Neuronal stem cell (in vitro differentiated cells): ENCODE measurements around the gene SSB.

Experiments used
- DNase-seq: peaks from one replicate; pipeline ENCODE4 v3.0.0-alpha.2; 2013; ENCODE audit warnings: low spot score
- H2AFZ ChIP-seq: one replicate; pipeline ENCODE4 v1.6.1; 2013; ENCODE audit warnings: mild to moderate bottlenecking, low read length, inconsistent platforms
- H2AK5ac ChIP-seq: 2 replicates; pipeline ENCODE4 v1.6.1; 2013; ENCODE audit warnings: low read depth, mild to moderate bottlenecking, inconsistent platforms, low read length, moderate library complexity, mixed read lengths
- H2BK120ac ChIP-seq: 2 replicates; pipeline ENCODE4 v1.6.1; 2013; ENCODE audit warnings: low read depth, mild to moderate bottlenecking, inconsistent platforms, low read length, moderate library complexity, mixed read lengths
- H2BK12ac ChIP-seq: one replicate; pipeline ENCODE4 v1.6.1; 2013; ENCODE audit warnings: low read length, inconsistent platforms
- H2BK15ac ChIP-seq: 2 replicates; pipeline ENCODE4 v1.6.1; 2013; ENCODE audit warnings: mild to moderate bottlenecking, low read length, inconsistent platforms, mixed read lengths
- H2BK5ac ChIP-seq: one replicate; pipeline ENCODE4 v1.6.1; 2013; ENCODE audit warnings: inconsistent platforms, mild to moderate bottlenecking, low read length, moderate library complexity
- H3K14ac ChIP-seq: one replicate; pipeline ENCODE4 v1.6.1; 2013; ENCODE audit warnings: low read length, inconsistent platforms
- H3K18ac ChIP-seq: 2 replicates; pipeline ENCODE4 v1.6.1; 2013; ENCODE audit warnings: low read length, inconsistent platforms
- H3K23ac ChIP-seq: 2 replicates; pipeline ENCODE4 v1.6.1; 2013; ENCODE audit warnings: low read depth, mild to moderate bottlenecking, mixed read lengths, low read length, inconsistent platforms; ENCODE audit not compliant: poor library complexity
- H3K27ac ChIP-seq: replicated peaks from 3 replicates; pipeline ENCODE4 v1.5.1; 2013; ENCODE audit warnings: low read length, inconsistent platforms
- H3K27me3 ChIP-seq, 3 experiments: 2 replicates each; pipeline ENCODE4 v1.6.1; 2013; ENCODE audit warnings: low read length in 3 of 3, mild to moderate bottlenecking in 2 of 3, inconsistent platforms in 1 of 3, low read depth in 1 of 3, mixed read lengths in 1 of 3, moderate library complexity in 1 of 3; ENCODE audit not compliant: control insufficient read depth in 3 of 3, insufficient read depth in 3 of 3
- H3K36me3 ChIP-seq, 2 donors: replicated peaks in 1 of 2; 2 replicates each; pipeline ENCODE4 v1.6.1; 2013; ENCODE audit warnings: low read length in 2 of 2; ENCODE audit not compliant: control insufficient read depth in 2 of 2, insufficient read depth in 2 of 2
- H3K4ac ChIP-seq: 2 replicates; pipeline ENCODE4 v1.6.1; 2013; ENCODE audit warnings: inconsistent platforms, mild to moderate bottlenecking, low read length, moderate library complexity
- H3K4me1 ChIP-seq, 2 donors: 1 replicate in 1 of 2; 2 replicates in 1 of 2; pipeline ENCODE4 v1.6.1; 2013; ENCODE audit warnings: low read length in 2 of 2, low read depth in 1 of 2; ENCODE audit not compliant: control insufficient read depth in 2 of 2, insufficient read depth in 1 of 2
- H3K4me2 ChIP-seq: one replicate; pipeline ENCODE4 v1.6.1; 2013; ENCODE audit warnings: mild to moderate bottlenecking, low read length, inconsistent platforms; ENCODE audit not compliant: insufficient read depth, poor library complexity, severe bottlenecking
- H3K4me3 ChIP-seq, 2 donors: 2 replicates each; pipeline ENCODE4 v1.5.1; 2013; ENCODE audit warnings: low read length in 2 of 2, mild to moderate bottlenecking in 2 of 2, inconsistent platforms in 1 of 2, moderate library complexity in 1 of 2
- H3K79me1 ChIP-seq: one replicate; pipeline ENCODE4 v1.6.1; 2013; ENCODE audit warnings: low read depth, mild to moderate bottlenecking, inconsistent platforms, low read length, moderate library complexity
- H3K9ac ChIP-seq: one replicate; pipeline ENCODE4 v1.6.1; 2013; ENCODE audit warnings: mild to moderate bottlenecking, low read depth, low read length, inconsistent platforms; ENCODE audit not compliant: poor library complexity
- H3K9me3 ChIP-seq, 2 donors: replicated peaks in 1 of 2; 2 replicates each; pipeline versions ENCODE3 to v1.6.1; 2013; ENCODE audit warnings: low read length in 2 of 2, mild to moderate bottlenecking in 2 of 2, inconsistent platforms in 1 of 2, low read depth in 1 of 2, mixed read lengths in 1 of 2, moderate library complexity in 1 of 2; ENCODE audit not compliant: control insufficient read depth in 2 of 2, insufficient read depth in 1 of 2
- H4K8ac ChIP-seq: one replicate; pipeline ENCODE4 v1.6.1; 2013; ENCODE audit warnings: low read depth, mild to moderate bottlenecking, inconsistent platforms, low read length, moderate library complexity
- H4K91ac ChIP-seq: one replicate; pipeline ENCODE4 v1.6.1; 2013; ENCODE audit warnings: low read length, low read depth, mild to moderate bottlenecking, inconsistent platforms; ENCODE audit not compliant: poor library complexity
- WGBS, 2 donors: extraction: QIAGEN DNeasy Blood & Tissue Kit; methylation state at CpG; one replicate each; pipeline ENCODE4 v1.1.7; 2013; ENCODE audit warnings: missing lambda C conversion rate in 2 of 2, mixed read lengths in 1 of 2; ENCODE audit not compliant: insufficient read length in 2 of 2, insufficient replicate concordance in 1 of 2; ENCODE audit errors: extremely low coverage in 2 of 2; 5-methylcytosine and 5-hydroxymethylcytosine counted together

Gene SSB

DNA sequence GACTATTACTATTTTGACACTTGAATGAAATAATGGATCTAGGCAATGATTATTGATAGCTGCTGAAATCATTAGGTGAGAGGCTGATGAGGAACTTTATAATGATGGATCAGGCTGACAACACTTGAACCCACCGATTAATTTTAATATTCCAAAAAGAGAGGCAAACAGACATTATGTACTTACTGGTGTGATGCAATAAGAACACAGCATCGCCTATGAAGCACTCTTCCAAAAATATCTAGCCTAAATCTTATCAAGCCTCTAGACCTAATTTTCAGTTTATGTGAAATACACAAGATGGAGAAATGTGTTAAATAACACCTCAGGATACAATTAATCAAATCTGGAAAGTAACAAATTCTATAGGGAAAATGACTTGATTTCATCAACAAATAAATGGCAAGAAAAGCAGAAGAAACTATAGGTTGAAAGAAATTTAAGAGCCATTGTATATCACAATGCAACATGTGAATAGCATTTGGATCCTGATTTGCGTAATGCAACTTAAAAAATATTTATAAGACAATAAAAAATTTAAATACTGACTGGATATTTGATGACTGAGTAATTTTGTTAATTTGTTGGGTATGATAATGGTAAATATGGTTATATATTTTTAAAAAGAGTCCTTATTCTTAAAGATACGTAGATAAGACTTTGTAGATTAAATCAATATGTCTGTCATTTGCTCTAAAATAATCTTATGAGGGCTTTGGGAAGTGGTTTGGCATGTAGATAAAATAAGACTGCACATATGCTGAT lies 17.2 kb upstream of the SSB start:
- Histone ChIP-seq H3K9me3 (no peaks in the 10 kb centered on the region), H2BK12ac (no peak overlapping the region), H2AFZ (no peak overlapping the region), H3K4ac (no peak overlapping the region), H3K27ac (no peak overlapping the region), H4K8ac (no peak overlapping the region), H3K9ac (no peak overlapping the region), H2BK5ac (no peak overlapping the region), H3K18ac (no peak overlapping the region), H3K79me1 (no peaks in the 10 kb centered on the region), H3K4me1 (no peaks in the 10 kb centered on the region), H3K36me3 (peaks cover 0 to 9% of the 10 kb centered on the region in 2 donors), H4K91ac (no peak overlapping the region), H3K14ac (no peak overlapping the region), H2BK15ac (no peak overlapping the region), H3K4me3 (no peak overlapping the region), H2AK5ac (no peak overlapping the region), H3K4me2 (no peak overlapping the region), H3K23ac (no peak overlapping the region), H3K27me3 (no peaks in the 10 kb centered on the region), H2BK120ac (no peak overlapping the region)
- no peak for DNase-seq
- no CpG with 5 or more reads among the region's 4 CpGs for WGBS, 2 donors

- no peak overlapping the region for H3K4me3 ChIP-seq
- no peaks in the 10 kb centered on the region for H3K27me3 ChIP-seq
- H4K91ac ChIP-seq = no peak overlapping the region
- H2BK15ac ChIP-seq = no peak overlapping the region
- no peak overlapping the region for H2BK12ac ChIP-seq
- no CpG with 5 or more reads among the region's 1 CpG for WGBS, 2 donors
- no peak overlapping the region for H3K27ac ChIP-seq
- H3K4me1 ChIP-seq = no peaks in the 10 kb centered on the region
- H3K9ac ChIP-seq = no peak overlapping the region
- H2AK5ac ChIP-seq = no peak overlapping the region
- H4K8ac ChIP-seq = no peak overlapping the region
- DNase-seq = no peak
- no peaks in the 10 kb centered on the region for H3K9me3 ChIP-seq
- no peak overlapping the region for H2AFZ ChIP-seq
- H3K23ac ChIP-seq = no peak overlapping the region
- H3K36me3 ChIP-seq = peaks cover 0 to 7% of the 10 kb centered on the region in 2 donors
- no peak overlapping the region for H3K4ac ChIP-seq
- H3K79me1 ChIP-seq = no peaks in the 10 kb centered on the region
- no peak overlapping the region for H3K14ac ChIP-seq
- no peak overlapping the region for H2BK120ac ChIP-seq
- H3K18ac ChIP-seq = no peak overlapping the region
- H3K4me2 ChIP-seq = no peak overlapping the region
- H2BK5ac ChIP-seq = no peak overlapping the region
Measured at GRCh38 chr2:169782513-169782912, 16.2 kb upstream of the SSB start.

DNA sequence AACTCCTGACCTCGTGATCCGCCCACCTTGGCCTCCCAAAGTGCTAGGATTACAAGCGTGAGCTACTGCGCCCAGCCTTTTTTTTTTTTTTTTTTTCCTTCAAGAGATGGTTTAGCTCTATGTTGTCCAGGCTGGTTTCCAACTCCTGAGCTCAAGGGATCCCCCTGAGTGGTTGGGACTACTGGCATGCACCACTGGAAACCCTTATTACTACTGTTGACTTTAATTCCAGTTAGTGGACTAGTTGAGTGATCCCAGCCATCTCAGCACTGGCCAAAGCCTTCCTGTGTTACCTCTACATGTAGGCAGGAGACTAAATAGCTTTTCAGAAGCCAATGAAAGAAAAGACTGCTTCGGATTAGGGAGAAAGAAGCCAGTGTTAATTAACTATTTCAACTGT lies 8.1 kb upstream of the SSB start:
- Histone ChIP-seq H3K79me1 (no peaks in the 10 kb centered on the region), H2AK5ac (no peak overlapping the region), H3K9ac (no peak overlapping the region), H3K4ac (no peak overlapping the region), H2BK5ac (no peak overlapping the region), H3K4me2 (no peak overlapping the region), H3K4me1 (no peaks in the 10 kb centered on the region), H3K27ac (no peak overlapping the region), H3K18ac (no peak overlapping the region), H2AFZ (no peak overlapping the region), H3K23ac (no peak overlapping the region), H2BK15ac (no peak overlapping the region), H3K36me3 (peaks cover 3 to 13% of the 10 kb centered on the region in 2 donors), H2BK120ac (no peak overlapping the region), H3K4me3 (no peak overlapping the region), H3K27me3 (no peaks in the 10 kb centered on the region), H4K8ac (no peak overlapping the region), H2BK12ac (no peak overlapping the region), H3K9me3 (no peaks in the 10 kb centered on the region), H3K14ac (no peak overlapping the region), H4K91ac (no peak overlapping the region)
- no CpG with 5 or more reads among the region's 5 CpGs for WGBS, 2 donors
- no peak for DNase-seq

DNA sequence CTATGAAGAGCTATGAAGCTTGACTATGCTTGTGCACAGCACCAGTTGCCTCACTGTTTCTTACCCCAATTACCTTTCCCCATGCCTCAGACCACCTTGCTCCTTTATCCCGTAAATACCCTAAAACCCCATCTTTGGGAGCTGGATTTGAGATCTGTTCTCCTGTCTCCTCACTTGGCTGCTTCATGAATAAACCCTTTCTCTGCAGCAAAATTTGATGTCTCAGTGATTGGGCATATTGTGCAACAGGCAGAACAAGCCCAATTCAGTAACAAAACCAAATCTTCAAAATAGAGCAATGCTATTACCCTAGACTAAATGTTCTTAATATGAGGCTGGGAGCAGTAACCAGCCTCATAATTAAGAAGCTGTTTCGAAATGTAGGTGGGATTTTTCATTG lies 3.5 kb upstream of the SSB start:
- Histone ChIP-seq H3K27ac (no peak overlapping the region), H3K79me1 (no peaks in the 10 kb centered on the region), H2AK5ac (no peak overlapping the region), H3K4ac (no peak overlapping the region), H2BK12ac (no peak overlapping the region), H4K91ac (no peak overlapping the region), H3K18ac (no peak overlapping the region), H3K27me3 (no peaks in the 10 kb centered on the region), H3K4me2 (no peak overlapping the region), H3K9me3 (no peaks in the 10 kb centered on the region), H3K4me1 (peaks cover 0 to 3% of the 10 kb centered on the region in 2 donors), H3K14ac (no peak overlapping the region), H2BK120ac (no peak overlapping the region), H2AFZ (no peak overlapping the region), H3K23ac (no peak overlapping the region), H4K8ac (no peak overlapping the region), H2BK5ac (no peak overlapping the region), H2BK15ac (no peak overlapping the region), H3K36me3 (peaks cover 3 to 16% of the 10 kb centered on the region in 2 donors), H3K4me3 (peak overlapping the region in 1 of 2 donors; percentile 2), H3K9ac (no peak overlapping the region)
- no peak for DNase-seq
- WGBS, 2 donors = no CpG with 5 or more reads among the region's 2 CpGs
